ENCODE results near the gene FERMT3.
"Not testable (repeated sequence)": the region's sequence is repeated elsewhere in the genome, so short reads cannot be mapped to it uniquely, and the experiment has no call there.

Gene FERMT3

GRCh38 chr11:64237484-64237951 lies 31.0 kb downstream of the FERMT3 start:
- peak; percentile 98 for DNase-seq

GRCh38 chr11:64238076-64238475 lies 31.6 kb downstream of the FERMT3 start:
- DNase-seq = no peak

- DNase-seq = no peak
These were observed 32.5 kb downstream of the FERMT3 start for GRCh38 chr11:64238999-64239398.

- peak; percentile 53 for DNase-seq
These were observed 33.3 kb downstream of the FERMT3 start for GRCh38 chr11:64239662-64240434.

GRCh38 chr11:64240435-64241240 lies 34.1 kb downstream of the FERMT3 start, which contains the start of gene FKBP2:
Gene FKBP2 (plus strand): TSS chr11:64241095. CDS start chr11:64242388, 1,293 bp downstream.
- peak; percentile 95 for DNase-seq

- DNase-seq = peak; percentile 93
These were observed 34.6 kb downstream of the FERMT3 start for GRCh38 chr11:64241241-64241490.

GRCh38 chr11:64241491-64242374 lies 35.2 kb downstream of the FERMT3 start:
- no peak for DNase-seq

GRCh38 chr11:64243236-64243854 lies 36.8 kb downstream of the FERMT3 start:
- DNase-seq = no peak

DNA sequence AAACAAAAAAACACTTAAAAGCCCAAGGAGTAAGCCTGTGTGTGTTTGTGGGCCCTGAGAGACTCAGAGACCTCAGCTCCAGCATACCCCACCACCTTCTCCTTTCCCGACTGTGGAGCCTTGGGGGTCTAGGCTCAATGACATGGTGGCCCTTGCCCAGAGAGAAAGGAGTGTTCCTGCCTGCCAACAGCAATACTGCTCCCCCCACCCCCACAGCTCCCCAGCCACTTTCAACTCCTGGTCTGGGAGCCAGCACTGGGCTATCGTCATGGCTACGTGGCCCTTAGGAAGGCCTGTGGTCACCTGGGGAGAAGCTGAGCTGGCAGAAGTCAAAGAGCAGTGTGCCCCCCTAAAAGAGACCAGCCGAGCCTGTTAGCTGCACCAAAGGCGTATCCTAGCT lies 37.6 kb downstream of the FERMT3 start:
- DNase-seq = no peak

GRCh38 chr11:64244966-64245365 lies 38.4 kb downstream of the FERMT3 start:
- DNase-seq = no peak

- DNase-seq = no peak
These were observed 38.9 kb downstream of the FERMT3 start for GRCh38 chr11:64245401-64245796.

DNA sequence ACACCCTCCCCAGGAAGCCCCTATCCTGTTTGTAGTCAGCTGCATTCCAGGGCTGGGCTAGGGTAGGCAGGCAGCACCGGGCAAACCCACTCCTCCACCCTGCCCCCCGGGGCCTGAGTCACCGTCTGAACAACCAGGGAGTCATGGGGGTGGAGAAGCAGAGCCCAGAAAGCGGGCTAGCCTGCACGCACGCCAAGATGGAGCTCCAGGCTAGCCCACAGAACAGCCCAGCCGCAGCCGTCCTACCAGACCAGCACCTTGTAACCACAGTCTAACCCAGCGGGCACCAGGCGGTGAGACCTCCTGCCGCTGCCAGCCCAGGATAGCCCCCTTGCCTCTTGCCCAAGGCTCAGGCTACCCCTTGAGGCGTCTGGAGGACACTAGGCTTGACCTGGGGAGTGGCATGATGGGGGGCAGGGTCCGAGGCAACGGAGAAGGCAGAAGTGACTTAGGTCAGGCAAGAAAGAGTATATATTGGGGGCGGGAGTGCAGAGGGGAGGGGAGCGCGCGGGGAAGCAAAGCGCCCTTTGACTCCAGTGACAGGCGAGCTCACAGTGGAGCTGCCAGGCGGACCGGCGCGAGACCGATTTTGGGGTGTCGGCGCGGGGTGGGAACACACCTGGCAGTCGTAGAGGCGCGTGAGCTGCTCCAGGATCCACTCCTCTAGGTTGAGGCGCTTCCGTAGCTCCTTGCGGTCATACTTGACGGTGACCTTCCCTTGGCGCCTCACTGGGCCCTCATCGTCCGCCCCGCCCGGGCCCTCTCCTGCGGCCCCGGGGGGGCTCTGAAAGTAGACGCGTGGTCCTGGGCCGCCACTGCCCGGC lies 39.5 kb downstream of the FERMT3 start:
- DNase-seq = peak; percentile 46

DNA sequence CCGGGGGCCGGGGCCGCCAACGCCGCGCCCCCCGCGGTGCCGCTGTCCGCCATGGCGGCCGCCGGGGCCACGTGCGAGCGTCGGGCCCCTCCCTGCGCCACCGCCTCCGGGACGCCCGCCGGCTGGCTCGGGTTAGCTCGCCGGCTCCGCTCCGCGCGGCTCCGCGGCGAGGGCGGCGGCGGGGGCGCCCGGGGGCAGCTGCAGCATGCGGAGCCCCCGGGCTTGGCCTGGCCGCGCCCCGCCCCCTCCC lies 40.0 kb downstream of the FERMT3 start:
- DNase-seq = not testable (repeated sequence)

DNA sequence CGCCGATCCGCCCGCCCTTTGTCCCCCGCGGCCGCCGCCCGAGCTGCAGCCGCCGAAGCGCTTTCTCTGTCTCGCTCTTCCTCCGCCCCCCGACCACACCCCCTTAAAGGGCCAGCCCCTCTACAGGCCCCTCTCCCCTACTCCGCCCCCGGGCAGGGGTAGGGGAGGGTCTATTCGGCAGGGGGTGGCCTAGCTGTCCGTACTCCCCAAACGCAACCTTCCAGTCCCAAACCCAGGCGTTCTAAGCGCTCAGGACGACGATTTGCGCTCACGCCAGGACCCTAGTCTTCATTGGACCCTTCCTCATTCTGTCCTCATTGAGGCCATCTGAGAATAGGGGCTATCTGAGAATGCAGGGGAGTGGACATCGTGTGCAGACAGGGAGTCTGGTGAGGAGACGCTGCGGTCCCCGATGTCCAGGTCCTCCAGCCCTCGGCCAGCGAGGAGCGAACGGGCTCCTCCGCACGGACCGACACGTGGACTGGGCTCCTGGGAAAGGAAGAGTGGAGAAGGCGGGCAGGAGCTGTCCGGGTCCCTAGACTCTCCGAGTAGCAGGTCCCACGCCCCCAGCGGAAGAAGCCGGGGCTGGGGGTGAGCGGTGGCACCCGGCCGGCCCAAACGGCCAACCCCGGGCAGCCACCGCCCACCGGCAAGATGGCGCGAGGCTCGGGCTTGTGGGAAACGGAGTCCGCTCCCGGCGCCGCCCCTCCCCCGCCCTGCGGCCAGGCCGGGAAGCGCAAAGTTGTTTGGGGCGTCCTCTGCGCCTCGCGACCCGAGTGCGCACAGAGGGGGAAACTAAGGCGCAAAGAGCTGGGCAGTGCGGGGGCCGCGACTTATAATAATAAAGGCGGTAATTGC lies 40.6 kb downstream of the FERMT3 start, which contains the start of gene PPP1R14B:
Gene PPP1R14B, minus strand, starts transcription at position 73 of the 858 bp plus-strand sequence. CDS start 270 bp downstream, outside the sequence.
- peak; percentile 61 for DNase-seq

GRCh38 chr11:64247729-64248531 lies 41.4 kb downstream of the FERMT3 start:
- no peak for DNase-seq

GRCh38 chr11:64248578-64248977 lies 42.1 kb downstream of the FERMT3 start:
- DNase-seq = no peak

- no peak for DNase-seq
These were observed 42.5 kb downstream of the FERMT3 start for GRCh38 chr11:64249038-64249437.

DNA sequence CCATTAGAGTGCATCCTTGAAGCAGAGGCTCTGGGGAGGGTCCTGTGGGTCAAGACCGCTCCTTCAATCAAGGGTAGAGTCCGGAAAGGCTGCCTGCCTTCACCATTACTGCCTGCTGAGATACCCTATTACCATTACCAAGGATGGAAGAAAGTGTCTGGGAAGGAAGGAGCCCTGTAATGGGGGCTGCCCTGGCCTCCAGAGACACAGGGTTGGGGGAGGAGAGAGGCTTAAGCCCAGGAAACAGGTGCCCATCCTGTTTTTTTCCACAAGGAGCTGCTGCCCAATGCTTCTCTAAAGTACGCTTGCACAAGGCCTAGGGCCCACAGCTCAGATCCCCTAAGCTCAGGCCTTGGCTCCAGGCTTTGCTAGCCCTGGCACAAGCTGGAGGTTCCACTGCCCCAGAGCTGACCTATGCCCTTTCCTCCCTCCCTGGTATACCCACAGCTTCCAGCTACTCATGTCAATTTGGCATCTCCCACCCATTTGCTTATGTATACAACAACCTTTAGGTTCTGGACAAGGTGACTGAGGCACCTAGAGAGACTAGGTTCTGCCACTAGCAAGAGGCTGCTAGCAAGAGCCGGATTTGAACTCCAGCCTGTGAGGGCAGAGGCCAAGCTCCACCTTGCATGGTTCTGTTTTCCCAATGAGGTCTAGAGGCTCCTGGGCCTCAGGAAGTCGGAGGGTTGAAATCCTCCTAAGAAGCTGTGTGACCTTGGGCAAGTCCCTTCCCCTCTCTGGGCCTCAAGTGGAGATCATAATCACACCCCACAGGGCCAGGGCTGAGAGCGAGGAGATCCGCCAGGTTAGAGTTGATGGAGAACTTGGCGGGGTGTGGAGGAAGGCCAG lies 43.3 kb downstream of the FERMT3 start:
- no peak for DNase-seq

DNA sequence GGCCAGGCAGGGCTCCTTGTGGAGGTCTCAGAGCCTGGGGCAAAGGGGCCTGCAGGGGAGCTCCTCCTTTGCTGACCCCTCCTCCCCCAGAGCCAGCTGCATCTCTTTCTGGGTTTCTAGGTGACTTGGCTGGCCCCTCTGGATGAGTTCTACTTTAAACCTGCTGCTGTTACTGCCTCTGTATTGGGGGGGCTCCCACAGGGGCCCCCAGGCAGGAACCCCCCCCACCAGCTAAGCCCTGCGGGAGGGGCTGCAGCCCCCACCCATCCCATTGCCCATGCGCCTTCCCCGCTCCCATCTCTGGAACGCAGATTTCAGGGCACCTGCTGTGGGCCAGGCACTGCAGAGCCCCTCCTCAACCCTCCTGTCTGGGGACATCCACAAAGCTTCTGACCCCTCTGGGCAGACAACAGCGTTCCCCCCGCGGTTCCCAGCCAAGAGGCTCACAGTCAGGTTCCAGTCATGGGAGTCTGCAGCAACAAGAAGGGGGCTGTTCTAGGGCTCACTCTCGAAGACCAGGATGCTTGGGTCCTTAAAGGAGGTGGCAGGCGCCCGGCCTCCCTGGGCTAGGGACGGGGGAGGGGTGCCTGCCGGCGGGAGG lies 44.0 kb downstream of the FERMT3 start:
- no peak for DNase-seq
